Urothelium cell line (cell line): ENCODE measurements around the gene SIRPB2.
"Not testable (repeated sequence)": the region's sequence is repeated elsewhere in the genome, so short reads cannot be mapped to it uniquely, and the experiment has no call there.

Experiments
- DNase-seq: peaks from one replicate; pipeline ENCODE4 v3.0.0; 2011; ENCODE audit warnings: low spot score, mixed read lengths
- FAIRE-seq: peaks from 2 replicates; lab custom pipeline; 2011; peaks lifted over from hg19 to GRCh38; lab: Jason Lieb, UNC

The SIRPB2 gene

GRCh38 chr20:1500496-1500895, 9.3 kb upstream of the SIRPB2 start:
- FAIRE-seq (no peak), DNase-seq (no peak)

GRCh38 chr20:1499528-1500420, 8.6 kb upstream of the SIRPB2 start:
- no peak for FAIRE-seq

GRCh38 chr20:1497371-1497770, 6.2 kb upstream of the SIRPB2 start:
- FAIRE-seq, DNase-seq: not testable (repeated sequence)

More at GRCh38 chr20:1499528-1500420, 8.6 kb upstream of the SIRPB2 start:
- DNase-seq = no peak

- FAIRE-seq (no peak), DNase-seq (no peak)
Measured at GRCh38 chr20:1496930-1497329, 5.7 kb upstream of the SIRPB2 start.

GRCh38 chr20:1494436-1494835, 3.2 kb upstream of the SIRPB2 start:
- DNase-seq = no peak
- no peak for FAIRE-seq

GRCh38 chr20:1493536-1493935, 2.3 kb upstream of the SIRPB2 start:
- DNase-seq (no peak), FAIRE-seq (no peak)

- DNase-seq (no peak), FAIRE-seq (no peak)
Measured at GRCh38 chr20:1491860-1492642, 831 bp upstream of the SIRPB2 start.

- no peak for FAIRE-seq
Measured at GRCh38 chr20:1490643-1491195, 501 bp downstream of the SIRPB2 start.

GRCh38 chr20:1489764-1490436, 1.3 kb downstream of the SIRPB2 start:
- no peak for FAIRE-seq

More at GRCh38 chr20:1490643-1491195, 501 bp downstream of the SIRPB2 start:
- DNase-seq = no peak

GRCh38 chr20:1489325-1489724, 1.9 kb downstream of the SIRPB2 start:
- DNase-seq (no peak), FAIRE-seq (no peak)

More at GRCh38 chr20:1489764-1490436, 1.3 kb downstream of the SIRPB2 start:
- DNase-seq = no peak

- DNase-seq (no peak), FAIRE-seq (no peak)
Measured at GRCh38 chr20:1486566-1486965, 4.7 kb downstream of the SIRPB2 start.

- DNase-seq = no peak
- FAIRE-seq = no peak
Measured at GRCh38 chr20:1484438-1485116, 6.6 kb downstream of the SIRPB2 start.

GRCh38 chr20:1479831-1480595, 11.2 kb downstream of the SIRPB2 start:
- FAIRE-seq (no peak), DNase-seq (no peak)

GRCh38 chr20:1478566-1478965, 12.7 kb downstream of the SIRPB2 start:
- peak; percentile 65 for DNase-seq

GRCh38 chr20:1477896-1478490, 13.2 kb downstream of the SIRPB2 start:
- no peak for FAIRE-seq

More at GRCh38 chr20:1478566-1478965, 12.7 kb downstream of the SIRPB2 start:
- FAIRE-seq = no peak

GRCh38 chr20:1474817-1475603, 16.2 kb downstream of the SIRPB2 start:
- FAIRE-seq (no peak), DNase-seq (no peak)

More at GRCh38 chr20:1477896-1478490, 13.2 kb downstream of the SIRPB2 start:
- no peak for DNase-seq

- FAIRE-seq = no peak
- DNase-seq = no peak
Measured at GRCh38 chr20:1474325-1474724, 16.9 kb downstream of the SIRPB2 start.
